Ramos (cell line): ENCODE results near the gene LRRC45.

Source experiments
- in situ Hi-C: fragments of 300-500 bp; cut with MboI; formaldehyde crosslinking; loops from one replicate; pipeline ENCODE4 v1.14.3; 2022; ENCODE audit warnings: low sequenced_read_pairs; ENCODE audit not compliant: unreplicated experiment

LRRC45 gene

DNA sequence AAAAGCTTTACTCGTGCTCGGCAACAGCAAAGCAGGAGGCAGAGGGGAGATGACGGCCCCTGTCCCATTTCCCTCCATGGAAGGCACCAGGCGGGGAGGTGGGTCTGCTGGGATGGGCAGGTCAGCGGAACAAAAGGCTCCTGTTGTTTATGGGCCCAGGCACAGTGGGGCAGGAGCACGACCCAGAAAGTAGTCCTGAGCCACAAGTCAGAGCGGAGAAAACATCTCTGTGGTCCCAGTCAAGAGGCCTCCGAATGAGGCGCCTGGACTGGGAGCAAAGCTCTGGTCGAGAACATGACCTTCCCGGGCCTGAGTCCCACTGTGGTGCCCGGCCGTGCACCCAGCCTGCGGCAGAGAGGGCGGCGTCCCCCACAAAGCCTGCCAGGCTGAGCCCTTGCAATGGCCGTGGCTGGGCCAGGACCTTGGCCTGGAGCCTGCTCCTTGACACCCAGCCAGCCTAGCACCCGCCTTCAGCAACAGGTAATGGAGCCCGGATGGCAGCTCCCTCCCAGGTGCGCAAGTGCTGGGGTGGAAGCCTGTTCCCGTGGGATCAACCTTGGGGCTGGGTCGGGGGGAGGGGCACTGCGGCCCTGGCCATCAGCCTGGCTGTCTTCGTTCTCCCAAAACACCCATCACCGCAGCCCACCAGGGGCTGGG, 24.9 kb downstream of the LRRC45 start:
- in situ Hi-C loops: no loop called here

- in situ Hi-C loops: no loop called here
These were observed 25.5 kb downstream of the LRRC45 start for GRCh38 chr17:82048571-82048971.

DNA sequence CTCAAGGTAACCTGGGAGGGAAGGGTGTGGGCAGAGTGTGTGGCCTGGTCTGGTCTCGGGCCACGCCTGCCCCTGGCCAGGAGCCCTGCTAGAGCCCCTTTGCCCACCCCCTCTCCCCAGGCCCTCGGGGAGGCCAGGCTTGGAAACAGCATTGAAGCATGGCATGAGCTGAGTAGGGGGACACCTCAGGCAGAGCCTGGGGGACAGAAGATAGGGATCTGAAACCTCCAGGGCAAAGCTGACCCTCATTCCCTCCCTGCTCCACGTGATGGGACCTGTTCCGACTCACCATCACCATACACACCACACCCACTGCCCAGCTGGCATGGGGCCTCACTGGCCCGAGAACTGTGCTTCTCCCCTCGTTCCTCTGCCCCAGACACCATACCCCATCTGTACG, 26.0 kb downstream of the LRRC45 start:
- in situ Hi-C loops: no loop called here

GRCh38 chr17:82049521-82049971, 26.4 kb downstream of the LRRC45 start:
- in situ Hi-C loops: no loop called here

- in situ Hi-C loops: no loop called here
These were observed 27.2 kb downstream of the LRRC45 start for GRCh38 chr17:82050152-82050760.

GRCh38 chr17:82050761-82051641, 27.9 kb downstream of the LRRC45 start:
- in situ Hi-C loops: no loop called here

DNA sequence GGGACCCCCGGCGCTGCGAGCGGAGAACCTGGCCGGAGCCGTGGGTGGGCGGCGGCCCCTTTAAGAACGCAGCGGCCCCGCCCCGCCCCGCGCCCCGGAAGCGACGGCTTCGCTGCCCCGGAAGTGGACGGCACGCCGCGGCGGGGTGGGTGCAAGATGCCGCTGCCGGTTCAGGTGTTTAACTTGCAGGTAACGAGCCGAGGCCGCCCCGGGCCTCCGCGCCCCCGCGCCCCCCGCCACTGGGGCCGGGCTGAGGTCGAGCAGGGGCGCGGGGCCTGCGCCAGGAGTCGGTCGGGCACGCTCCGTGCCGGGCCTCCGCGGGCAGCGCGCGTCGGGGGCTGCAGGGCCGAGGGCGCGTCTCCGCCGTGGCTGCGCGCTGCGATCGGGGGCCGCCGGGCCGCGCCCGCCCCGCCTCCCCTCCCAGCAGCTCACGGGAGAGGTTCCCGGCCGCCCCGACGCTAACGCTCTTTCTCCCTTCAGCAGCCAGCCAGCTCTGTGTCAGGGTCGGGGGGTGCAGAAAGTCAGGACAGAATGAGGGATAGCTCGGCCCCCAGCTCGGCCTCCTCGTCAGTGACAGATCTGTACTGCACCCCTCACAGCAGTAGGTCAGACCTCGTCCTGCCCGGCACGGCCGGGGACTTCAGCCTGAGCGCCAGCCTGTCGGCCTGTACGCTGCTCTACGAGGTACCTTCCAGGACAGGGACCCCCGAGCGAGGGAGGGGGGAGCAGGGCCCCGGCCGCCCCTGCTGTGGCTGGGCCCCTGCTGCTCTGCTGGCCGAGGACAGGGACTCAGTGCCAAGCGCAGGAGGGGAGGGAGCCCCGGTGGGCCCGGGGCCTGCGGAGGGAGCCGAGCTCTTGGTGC, 28.9 kb downstream of the LRRC45 start, which contains the start of the genes GPS1 and RFNG:
Gene GPS1, plus strand, starts transcription at position 123 of the 862 bp plus-strand sequence. Its CDS starts 34 bp downstream, at position 157.
Gene RFNG, minus strand, starts transcription at position 36 of the 862 bp plus-strand sequence. CDS start 45 bp downstream, outside the sequence.
- in situ Hi-C loops: no loop called here

- in situ Hi-C loops: no loop called here
These were observed 29.5 kb downstream of the LRRC45 start for GRCh38 chr17:82052638-82053059.

DNA sequence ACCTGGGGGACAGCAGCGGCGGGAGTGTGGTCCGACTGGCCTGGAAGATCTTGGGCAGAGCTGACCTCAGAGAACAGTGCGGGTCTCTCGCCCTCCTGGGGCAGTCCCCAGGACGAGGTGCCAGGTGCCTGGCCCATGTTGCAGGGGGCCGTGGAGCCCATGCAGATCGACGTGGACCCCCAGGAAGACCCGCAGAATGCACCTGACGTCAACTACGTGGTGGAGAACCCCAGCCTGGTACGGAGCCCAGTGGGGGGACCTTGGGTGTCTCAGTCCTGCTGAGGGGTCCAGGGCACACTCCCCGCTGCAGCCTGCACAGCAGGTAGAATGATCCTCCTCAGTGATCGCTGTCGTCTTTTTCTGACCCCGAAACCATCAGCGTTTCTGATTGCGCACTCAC, 30.0 kb downstream of the LRRC45 start:
- in situ Hi-C loops: no loop called here

DNA sequence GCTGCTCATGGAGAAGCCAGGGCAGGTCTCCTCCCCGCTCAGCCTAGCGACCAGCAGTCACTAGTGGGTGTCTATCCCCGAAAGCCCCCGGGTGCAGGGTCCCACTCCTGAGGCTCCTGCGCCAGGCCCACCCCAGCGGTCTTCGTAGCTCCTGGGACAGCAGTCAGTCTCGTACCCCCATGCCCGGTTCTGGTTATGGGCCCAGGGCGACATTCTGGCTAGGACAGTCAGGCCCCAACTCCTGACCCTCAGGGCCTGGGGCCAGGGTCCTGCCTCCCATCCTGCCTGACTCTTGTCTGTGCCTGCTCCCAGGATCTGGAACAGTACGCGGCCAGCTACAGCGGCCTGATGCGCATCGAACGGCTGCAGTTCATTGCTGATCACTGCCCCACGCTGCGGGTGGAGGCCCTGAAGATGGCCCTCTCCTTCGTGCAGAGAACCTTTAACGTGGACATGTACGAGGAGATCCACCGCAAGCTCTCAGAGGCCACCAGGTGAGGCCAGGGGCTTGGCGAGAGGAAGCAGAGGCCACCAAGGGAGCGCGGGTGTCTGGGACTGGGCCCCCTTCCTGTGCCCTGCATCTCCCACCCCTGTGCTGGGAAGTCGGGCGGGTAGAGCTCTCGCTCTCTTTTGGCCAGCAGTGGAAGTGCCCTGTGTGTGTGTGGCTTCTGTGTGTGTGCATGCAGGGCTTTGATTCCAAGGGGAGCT, 30.6 kb downstream of the LRRC45 start:
- in situ Hi-C loops: no loop called here

DNA sequence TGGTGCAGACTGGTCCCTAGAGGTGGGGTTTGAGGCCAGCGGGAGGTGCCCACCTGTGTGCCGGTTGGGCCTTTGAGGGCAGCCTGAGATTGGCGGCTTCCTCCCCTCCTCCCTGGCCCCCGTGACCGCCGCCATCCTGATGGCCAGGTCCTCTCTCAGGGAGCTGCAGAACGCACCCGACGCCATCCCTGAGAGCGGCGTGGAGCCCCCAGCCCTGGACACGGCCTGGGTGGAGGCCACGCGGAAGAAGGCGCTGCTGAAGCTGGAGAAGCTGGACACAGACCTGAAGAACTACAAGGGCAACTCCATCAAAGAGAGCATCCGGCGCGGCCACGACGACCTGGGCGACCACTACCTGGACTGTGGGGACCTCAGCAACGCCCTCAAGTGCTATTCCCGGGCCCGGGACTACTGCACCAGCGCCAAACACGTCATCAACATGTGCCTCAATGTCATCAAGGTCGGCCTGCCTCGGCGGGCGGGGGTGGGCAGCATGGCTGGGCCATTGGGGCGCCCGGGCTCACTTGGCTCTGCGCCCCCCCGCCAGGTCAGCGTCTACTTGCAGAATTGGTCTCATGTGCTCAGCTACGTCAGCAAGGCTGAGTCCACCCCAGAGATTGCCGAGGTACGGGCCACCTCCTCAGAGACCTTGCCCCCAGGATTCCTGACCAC, 31.4 kb downstream of the LRRC45 start:
- in situ Hi-C loops: no loop called here

DNA sequence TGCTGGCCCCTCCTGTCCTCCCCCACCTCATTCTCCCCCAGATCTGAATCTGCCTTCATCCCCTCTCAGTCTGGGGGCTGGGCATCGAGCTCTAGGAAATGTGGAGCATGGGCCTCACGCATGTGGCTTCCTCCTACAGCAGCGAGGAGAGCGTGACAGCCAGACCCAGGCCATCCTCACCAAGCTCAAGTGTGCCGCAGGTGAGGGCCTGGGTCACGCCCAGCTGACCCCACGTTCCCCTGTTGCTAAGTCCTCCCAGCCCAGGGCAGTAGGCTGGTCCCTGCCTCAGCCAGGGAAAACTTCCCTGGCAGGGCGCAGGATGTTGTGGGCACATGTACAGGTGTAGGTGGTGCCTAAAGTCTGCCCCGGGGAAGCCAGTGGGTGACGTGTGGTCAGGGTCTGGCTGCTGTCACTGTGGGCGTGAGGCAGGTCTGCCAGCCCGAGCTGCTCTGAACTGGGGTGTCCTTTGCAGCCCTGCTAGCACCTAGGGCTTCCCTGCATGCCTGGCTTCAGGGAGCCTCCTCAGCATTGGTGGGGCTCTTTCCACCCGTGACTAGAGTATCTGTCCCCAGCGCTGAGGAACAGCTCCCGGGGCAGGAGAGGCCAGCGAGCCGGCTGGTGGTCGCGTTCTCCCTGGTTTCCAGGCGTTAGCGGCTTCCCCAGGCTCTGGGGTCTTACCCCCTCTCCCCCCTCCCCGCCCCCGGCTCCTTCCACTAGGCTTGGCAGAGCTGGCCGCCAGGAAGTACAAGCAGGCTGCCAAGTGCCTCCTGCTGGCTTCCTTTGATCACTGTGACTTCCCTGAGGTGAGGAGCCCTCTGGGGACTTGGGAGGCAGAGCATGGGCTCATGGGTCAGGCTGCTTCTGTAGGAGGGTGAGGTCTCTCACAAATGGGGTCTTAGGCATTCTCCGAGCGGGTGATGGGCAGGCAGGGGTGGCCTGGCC, 32.2 kb downstream of the LRRC45 start:
- in situ Hi-C loops: no loop called here

GRCh38 chr17:82055965-82056728, 33.0 kb downstream of the LRRC45 start:
- in situ Hi-C loops: no loop called here

GRCh38 chr17:82056729-82057621, 33.9 kb downstream of the LRRC45 start:
- in situ Hi-C loops: no loop called here

DNA sequence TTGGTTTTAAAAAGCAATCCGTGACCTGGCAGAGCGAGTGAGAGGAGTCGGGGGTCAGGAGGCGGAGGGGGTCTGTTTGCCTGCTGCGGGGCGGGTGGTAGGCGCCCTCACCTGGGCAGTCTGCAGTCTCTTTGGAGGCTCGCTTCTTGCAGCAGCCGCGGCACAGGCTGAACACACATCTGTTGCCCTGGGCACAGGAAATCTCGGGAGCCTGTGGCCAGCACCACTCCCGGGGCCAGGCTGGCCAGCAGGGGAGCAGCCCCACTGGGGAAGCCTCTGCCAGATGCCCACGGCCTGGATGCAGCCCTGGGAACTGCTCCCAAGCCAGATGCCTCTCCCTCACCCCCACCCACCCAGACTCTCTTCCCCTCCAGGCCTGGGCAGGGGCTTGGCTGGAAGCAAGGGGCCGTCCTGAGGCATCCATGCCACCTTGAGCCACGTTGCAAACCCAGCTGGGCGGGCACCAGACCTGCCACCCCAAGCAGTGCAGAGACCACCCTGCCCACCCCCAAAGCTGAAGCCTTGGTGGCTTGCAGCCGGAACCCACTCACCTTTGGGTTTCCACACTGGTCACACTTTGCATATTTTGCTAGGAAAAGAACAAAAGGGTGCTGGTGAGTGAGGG, 35.2 kb downstream of the LRRC45 start:
- in situ Hi-C loops: no loop called here

- in situ Hi-C loops: no loop called here
These were observed 35.7 kb downstream of the LRRC45 start for GRCh38 chr17:82058855-82059249.
